PFSK-1 (cell line): ENCODE data around the gene CPTP.

Source experiments
- FOXP2 ChIP-seq: optimal IDR thresholded peaks from 2 replicates; pipeline ENCODE3; 2011; ENCODE audit warnings: borderline replicate concordance, control low read depth, inconsistent platforms; ENCODE audit not compliant: insufficient read depth; ENCODE audit errors: extremely low read length, extremely low read depth
- POLR2AphosphoS5 ChIP-seq: IDR thresholded peaks from 2 replicates; pipeline ENCODE4 v1.6.1; 2012; ENCODE audit warnings: low read depth, mild to moderate bottlenecking, control low read depth, low read length, moderate library complexity
- SIN3A ChIP-seq: IDR thresholded peaks from 2 replicates; pipeline ENCODE4 v1.6.1; 2012; ENCODE audit warnings: mild to moderate bottlenecking, low read length, moderate library complexity, borderline replicate concordance; ENCODE audit not compliant: insufficient read depth
- TAF1 ChIP-seq: IDR thresholded peaks from 2 replicates; pipeline ENCODE4 v1.6.1; 2012; ENCODE audit warnings: low read length, control low read depth, borderline replicate concordance; ENCODE audit not compliant: insufficient read depth
- TF ChIP-seq, protein P1 (sequence below), 2 experiments: IDR thresholded peaks; 2 replicates each; pipeline versions ENCODE4 v1.6.1 to v1.8.0; 2011 to 2012; ENCODE audit warnings: low read depth in 2 of 2, low read length in 2 of 2, control low read depth in 1 of 2, inconsistent platforms in 1 of 2, mild to moderate bottlenecking in 1 of 2, moderate library complexity in 1 of 2; ENCODE audit not compliant: insufficient read depth in 1 of 2

Gene CPTP

DNA sequence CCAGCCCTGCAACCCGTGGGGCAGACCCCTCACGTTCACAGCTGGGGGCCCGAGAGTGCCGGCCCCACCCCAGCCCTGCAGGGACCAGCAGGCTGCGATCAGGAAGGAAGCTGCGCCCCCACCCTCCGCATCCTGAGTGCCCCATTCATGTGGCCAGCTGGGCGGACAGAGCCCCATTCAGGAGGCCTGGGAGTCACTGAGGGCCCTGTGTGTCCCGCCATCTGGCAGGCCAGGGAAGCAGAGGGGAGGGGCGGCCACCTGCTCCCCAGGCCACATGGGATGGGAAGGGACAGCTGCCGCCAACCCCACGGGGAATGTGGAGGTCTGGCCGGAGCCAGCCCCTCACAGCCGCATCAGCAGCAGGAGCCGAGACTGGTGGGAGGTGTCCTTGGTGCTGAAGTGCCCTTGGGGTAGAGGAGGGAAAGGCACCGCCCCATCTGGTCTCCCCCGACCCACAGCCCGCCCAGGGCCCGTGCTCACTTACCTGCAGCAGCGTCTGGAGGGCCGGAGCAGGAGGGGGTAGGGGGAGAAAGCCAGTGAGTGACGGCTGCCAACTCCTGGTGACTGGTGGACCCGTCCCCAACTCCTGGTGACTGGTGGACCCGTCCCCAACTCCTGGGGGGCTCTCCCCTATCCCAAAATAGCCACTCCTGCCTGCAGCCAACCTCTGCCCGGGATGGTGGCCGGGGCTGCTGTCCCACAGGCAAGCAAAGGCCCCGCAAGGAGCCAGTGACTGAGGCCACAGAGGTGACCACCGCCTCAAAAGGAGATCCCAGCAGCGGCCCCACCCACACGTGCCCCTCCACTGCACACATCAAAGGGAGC, 25.5 kb upstream of the CPTP start:
- no peak for TF ChIP-seq SIN3A
- TF ChIP-seq, protein P1, sequence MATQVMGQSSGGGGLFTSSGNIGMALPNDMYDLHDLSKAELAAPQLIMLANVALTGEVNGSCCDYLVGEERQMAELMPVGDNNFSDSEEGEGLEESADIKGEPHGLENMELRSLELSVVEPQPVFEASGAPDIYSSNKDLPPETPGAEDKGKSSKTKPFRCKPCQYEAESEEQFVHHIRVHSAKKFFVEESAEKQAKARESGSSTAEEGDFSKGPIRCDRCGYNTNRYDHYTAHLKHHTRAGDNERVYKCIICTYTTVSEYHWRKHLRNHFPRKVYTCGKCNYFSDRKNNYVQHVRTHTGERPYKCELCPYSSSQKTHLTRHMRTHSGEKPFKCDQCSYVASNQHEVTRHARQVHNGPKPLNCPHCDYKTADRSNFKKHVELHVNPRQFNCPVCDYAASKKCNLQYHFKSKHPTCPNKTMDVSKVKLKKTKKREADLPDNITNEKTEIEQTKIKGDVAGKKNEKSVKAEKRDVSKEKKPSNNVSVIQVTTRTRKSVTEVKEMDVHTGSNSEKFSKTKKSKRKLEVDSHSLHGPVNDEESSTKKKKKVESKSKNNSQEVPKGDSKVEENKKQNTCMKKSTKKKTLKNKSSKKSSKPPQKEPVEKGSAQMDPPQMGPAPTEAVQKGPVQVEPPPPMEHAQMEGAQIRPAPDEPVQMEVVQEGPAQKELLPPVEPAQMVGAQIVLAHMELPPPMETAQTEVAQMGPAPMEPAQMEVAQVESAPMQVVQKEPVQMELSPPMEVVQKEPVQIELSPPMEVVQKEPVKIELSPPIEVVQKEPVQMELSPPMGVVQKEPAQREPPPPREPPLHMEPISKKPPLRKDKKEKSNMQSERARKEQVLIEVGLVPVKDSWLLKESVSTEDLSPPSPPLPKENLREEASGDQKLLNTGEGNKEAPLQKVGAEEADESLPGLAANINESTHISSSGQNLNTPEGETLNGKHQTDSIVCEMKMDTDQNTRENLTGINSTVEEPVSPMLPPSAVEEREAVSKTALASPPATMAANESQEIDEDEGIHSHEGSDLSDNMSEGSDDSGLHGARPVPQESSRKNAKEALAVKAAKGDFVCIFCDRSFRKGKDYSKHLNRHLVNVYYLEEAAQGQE (IDR thresholded peaks at IDR 0.05; ENCODE audit: insufficient read depth in 1 of 2, low read depth in 2 of 2, low read length in 2 of 2), result peak; percentile 87 to 92

DNA sequence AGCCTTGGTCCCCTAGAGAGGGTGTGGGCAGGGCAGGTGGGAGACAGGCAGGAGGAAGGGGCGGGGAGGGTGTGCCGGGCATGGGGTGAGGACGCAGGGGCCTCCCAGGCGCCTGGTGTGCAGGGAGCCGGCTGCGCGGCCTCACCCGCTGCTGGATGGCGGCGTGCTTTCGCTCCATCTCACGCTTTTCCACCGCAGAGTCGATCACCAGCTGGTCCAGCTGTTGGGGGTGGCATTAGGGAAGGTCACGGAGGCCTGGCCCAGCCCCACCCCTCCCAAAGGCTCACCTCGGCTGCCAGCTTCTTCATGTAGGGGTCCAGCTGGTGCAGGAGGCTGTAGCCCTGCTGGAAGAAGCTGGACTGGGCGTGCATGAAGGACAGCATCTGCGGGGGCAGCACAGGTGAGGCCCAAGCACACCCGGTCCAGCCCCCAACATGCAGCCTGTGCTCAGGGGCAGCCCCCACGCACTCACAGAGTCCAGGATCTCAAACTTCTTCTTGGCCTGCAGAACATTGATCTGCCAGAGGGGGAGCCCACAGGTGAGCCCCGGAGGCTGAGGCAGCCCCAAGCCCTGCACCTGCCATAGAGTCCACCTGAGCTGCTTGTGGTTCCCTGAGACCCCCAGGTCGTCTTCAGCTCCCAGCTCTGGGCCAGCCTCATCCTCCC, 24.8 kb upstream of the CPTP start:
- TF ChIP-seq POLR2AphosphoS5 (no peak), FOXP2 (no peak), SIN3A (no peak), TAF1 (no peak)
- TF ChIP-seq, protein P1 (IDR thresholded peaks at IDR 0.05; ENCODE audit: insufficient read depth in 1 of 2, low read depth in 2 of 2, low read length in 2 of 2), result no peak

DNA sequence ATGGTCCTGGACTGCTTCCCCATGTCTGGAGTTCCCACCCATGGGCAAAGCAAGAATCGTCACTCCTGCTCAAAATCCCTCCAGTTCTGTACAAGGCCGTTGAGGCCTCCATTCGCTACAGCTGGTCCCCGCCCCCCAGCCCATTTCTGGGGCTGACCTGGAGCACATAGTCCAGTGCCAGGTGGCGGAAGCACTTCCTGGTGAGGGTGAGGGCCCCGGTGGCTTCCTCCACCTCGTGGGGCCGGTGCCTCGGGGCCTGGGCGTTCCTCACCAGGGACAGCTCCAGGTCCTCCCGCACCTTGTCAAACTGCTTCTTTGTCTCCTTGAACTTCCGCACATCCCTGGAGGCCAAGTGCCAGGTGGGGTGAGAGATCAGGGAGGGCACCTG, 24.3 kb upstream of the CPTP start:
- TF ChIP-seq, protein P1 (IDR thresholded peaks at IDR 0.05; ENCODE audit: insufficient read depth in 1 of 2, low read depth in 2 of 2, low read length in 2 of 2), result peak in 1 of 2 experiments; percentile 65; a peak in 1 of 4 replicates
- TF ChIP-seq SIN3A, result no peak

DNA sequence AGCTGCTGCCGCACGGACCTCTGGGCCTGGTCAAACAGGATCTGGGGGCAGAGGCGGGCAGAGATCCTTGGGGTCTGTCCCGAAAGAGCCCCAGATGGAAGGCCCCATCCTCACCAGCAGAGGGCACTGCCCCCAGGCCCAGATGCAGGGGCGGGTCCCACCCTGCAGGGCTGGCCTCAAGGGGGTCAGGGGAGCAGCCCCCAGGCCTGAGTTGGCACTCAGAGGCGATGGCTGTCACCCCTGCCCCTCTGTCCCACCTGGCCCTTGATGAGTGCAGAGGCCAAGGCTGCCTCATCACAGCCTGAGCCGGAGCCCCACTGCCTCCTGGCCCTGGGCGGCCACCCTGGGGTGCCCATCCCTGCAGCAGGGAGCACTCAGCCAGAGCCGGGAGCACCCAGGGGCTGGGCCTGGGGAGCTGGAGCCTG, 22.6 kb upstream of the CPTP start:
- no peak for TF ChIP-seq SIN3A
- TF ChIP-seq, protein P1 (IDR thresholded peaks at IDR 0.05; ENCODE audit: insufficient read depth in 1 of 2, low read depth in 2 of 2, low read length in 2 of 2), result no peak
- TF ChIP-seq FOXP2, result no peak
- TF ChIP-seq POLR2AphosphoS5, result no peak
- TF ChIP-seq TAF1, result no peak
